ENCODE measurements around the gene STBD1.
"Not testable (repeated sequence)": the region's sequence is repeated elsewhere in the genome, so short reads cannot be mapped to it uniquely, and the experiment has no call there.

The STBD1 gene

DNA sequence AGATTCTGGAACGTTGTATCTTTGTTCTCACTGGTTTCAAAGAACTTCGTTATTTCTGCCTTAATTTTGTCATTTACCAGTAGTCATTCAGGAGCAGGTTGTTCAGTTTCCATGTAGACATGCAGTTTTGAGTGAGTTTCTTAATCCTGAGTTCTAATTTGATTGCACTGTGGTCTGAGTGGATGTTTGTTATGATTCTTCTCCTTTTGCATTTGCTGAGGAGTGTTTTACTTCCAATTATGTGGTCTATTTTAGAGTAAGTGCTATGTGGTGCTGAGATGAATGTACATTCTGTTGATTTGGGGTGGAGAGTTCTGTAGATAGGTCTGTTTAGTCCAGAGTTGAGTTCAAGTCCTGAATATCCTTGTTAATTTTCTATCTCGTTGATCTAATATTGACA, 18.7 kb upstream of the STBD1 start:
- not testable (repeated sequence) for DNase-seq

DNA sequence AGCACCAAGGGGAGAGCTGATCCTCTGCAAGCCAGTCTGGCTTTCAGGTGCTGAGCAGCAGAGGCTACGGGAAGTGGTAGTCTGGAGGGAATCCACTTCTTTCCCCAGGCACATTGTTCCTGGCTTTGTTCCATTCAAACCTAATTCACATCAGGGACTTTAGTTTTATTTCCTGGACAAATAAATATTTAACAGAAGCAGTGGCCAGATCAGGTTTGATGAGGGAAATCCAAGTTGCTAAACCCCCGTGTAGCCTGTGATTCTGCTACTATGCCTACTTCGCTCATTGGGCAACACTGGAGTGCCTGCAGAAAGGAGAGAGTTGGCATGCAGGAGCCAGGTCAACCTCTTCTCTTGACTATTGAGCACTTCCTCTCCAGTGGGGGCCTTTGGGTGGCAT, 13.8 kb upstream of the STBD1 start:
- DNase-seq = no peak

DNA sequence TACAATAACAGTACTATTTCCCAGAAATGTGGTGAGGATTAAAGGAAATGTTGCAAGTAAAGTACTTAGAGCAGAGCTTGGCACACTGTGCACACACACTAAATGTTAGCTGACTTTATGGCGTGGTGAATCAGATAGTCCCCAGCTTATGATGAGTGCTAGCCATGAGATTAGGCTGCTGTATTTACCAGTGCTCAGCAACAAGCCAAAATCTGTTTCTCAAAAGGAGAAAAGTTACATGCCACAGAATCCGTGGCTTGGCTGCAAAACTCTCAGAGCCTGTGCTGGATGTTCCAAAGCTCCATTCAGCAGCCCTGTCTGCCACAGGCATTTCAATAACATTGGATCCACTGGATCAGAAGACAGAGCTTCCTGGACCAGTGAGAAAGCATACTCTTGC, 12.8 kb upstream of the STBD1 start:
- DNase-seq = no peak

DNA sequence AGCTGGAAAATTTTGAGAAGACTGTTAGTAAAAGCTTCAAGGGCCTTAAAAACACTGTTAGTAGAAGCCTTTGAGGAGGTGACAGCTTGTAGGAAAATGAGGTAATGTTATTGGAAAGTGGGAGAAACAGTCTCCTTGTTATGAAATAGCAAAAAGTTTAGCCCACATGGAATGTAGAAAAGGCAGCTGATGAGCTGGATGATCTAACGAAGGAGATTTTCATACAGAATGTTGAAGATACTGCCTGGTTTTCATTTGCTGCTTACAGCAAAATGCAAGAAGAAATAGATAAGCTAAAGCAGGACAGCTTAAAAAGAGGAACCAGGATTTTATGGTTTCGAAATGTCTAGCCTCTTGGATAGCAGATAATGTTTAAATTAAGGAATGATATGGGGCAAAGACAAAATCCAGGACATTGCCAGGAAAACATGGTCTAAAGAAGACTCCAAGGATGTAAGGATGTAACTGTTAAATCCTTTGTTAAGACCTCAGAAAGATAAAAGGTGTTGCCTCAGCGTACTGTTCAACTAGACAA, 10.2 kb upstream of the STBD1 start:
- DNase-seq = no peak

DNA sequence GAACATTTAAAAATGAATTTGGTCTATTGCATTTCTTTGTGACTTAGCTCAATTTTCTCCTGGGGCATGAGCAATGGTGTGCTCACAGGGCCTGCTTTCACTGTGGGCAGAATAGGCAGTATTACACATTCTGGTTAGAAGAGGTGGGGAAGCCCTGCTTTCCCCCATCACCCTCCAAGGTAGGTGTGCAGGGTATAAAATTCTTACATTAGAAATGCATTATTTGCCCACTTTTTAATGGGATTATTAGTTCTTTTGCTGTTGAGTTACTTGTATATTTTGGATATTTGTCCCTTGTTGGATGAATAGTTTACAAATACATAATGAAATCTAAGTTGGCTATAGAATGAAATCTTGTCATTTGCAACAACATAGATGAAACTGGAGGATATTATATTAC, 8.3 kb upstream of the STBD1 start:
- no peak for DNase-seq

DNA sequence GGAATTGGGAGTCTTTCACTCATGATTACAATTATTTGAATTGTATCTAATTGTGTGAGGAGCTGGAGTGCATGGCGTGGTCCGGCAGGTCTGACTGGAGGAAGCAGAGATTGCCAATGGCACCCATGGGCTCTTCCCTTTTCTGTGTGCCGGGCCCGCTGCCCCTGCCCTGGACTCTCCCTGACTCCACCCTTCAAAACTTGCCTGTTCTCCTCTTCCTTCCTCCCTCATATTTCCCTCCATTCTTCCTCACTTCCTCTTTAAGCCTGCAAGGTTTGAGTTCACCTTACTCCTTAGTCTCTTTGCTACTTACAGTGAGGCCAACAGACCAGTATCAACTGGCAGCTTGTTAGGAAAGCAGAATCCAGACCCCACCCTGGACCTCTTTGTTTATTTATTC, 6.5 kb upstream of the STBD1 start:
- DNase-seq = no peak

DNA sequence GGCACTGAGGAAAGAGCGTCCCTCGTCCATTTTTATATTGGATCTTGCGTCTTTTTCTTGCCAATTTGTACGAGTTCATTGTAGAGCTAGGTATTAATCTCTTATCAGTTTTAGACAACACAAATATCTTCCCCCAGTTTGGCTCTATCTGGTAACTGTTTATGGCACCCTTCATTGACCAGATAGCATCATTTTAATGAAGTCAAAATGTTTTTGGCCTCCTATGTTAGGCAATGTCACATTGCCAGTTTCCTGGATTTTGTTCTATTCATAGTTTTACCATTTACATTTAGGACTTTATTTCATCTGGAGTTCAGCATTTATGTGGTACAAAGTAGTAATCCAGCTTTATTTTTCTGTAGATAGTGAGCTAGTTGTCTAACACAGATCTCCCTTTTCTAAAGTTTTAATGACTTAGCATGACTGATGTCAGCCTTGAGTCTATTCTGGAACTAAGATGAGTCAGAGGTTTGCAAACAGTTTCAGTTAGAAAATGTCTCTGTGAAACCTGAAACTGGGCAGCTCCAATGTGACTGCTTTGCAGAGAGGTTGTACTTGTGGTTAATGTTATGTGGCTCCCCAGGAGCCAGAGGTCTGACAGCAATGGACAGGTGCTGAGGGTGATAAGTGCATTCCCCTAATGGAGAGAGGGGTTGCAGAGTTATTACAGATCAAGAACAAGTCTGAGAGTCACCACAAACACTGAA, 5.3 kb upstream of the STBD1 start:
- DNase-seq = no peak

DNA sequence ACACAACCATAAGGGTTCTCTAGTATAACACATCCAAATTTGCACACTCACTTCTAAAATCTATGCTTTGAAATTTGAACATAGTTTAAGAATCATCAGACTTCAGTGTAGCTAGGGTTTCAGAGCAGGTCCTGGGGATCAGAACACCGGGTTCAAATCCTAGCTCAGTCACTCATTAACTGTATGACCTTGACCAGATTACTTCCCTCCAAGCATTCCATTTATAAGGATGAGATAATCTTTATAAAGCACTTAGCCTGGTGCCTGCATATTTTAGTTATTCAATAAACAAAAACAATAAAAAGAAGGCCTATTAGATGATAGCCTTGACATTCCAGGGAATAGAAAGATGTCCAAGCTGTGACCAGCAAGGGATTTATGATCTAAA, 4.8 kb upstream of the STBD1 start:
- DNase-seq = no peak

DNA sequence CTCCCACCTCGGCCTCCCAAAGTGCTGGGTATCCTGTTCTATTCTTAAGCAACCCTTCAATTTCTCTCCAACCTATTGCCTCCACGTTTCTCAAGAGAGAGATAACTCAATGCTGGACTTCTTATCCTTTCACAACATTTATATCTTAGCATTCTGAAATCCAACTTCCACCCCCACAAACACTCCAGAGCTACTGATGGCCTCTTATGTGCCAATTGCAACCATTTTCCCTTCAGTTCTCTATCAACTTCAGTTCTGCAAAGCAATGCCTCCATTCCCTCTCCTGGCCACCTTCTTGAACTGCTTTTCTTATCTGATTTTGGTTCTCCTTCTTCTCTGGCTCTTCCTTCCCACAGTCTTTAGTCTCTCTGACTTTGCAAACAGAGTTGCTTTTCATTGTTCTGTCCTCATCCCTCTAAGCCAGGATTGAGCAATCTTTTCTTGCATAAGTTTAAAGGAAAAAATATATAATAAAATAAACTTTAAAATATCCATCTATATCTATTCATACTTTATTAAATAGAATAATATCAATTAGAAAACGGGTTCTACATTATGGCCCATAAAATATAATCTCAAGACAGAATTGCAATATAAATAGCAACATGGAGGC, 3.6 kb upstream of the STBD1 start:
- DNase-seq = no peak

DNA sequence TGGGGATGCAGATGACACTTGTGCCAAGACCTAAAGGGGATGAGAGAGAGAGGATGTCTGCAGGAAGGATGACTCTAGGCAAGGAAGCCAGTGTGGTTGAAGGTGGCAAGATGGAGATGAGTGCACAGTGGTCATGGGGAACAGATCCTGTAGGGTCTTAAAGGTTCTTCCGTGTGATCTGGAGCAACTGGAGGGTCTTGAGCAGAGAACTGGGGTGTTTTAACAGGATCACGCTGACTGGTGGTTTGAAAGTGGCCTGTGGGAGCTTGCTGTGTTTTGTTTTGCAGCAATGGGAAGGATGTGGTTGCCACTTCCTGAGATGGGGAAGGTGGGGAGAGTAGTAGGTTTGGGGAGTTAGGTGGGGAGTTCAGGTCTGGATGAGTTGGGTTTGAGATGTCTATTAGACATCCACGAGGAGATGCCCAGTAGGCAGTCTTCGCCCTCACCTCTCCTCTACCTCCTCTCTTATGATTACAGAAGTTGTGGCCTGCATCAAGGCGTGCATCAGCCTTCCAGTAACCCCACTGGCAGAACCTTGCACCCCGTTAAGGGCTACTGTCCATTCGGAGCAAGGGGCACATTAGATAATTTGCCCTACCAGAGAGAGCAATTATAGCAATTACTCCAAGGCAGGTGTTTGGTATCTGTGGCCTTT, 1.4 kb upstream of the STBD1 start:
- DNase-seq = no peak

DNA sequence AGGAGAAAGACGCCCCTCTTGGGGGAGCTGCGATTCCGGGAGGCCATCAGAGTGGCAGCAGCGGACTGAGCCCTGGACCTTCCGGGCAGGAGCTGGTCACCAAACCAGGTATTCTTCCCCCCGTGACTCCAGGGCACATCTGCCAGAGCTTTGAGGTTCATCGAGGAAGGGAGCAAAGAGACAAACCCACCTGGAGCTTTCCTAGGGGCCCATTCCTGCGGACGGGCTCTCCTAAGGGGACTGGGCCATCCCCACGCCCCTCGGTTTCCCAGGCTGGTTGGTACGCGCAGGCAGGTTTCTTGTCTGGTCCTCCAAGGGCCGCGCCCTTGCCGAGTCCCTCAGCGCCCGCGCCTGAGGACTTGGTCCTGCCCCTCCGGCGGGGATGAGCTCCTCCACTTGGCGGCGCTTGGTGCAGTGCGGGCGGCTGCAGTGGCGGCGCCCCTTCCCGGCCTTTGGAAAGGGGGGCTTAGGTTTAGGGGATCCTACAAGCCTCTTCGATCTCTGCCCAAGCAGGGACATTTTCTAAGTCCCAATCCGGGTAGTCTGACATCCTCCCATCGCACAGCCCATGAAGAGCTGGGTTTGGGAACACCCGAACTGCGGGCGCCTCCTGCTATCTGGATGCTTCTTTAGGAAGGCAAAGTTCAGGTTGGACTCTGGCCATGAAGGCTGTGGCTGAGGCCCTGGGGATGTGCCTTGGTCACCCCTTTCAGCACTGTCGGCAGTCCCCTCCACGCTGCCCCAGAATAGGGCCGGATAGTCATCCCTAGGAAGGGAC, 538 bp downstream of the STBD1 start:
- peak; percentile 43 for DNase-seq

DNA sequence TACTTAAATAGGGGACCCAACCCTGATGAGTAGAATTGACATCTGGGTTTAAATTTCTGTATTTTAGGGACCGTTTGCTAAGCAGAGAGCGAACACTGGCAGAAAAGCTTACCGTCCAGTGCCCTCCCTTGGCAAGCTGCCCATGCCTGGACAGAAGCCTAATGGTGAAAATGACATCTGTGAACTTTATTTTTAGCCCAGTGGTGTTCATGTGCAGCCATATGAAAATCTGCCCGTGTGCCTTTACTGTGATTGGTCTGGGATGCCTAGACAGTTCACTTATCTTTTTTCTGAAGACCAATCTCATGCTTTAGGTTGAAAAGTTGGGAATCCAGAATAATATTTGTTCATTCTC, 1.1 kb downstream of the STBD1 start:
- DNase-seq = no peak

DNA sequence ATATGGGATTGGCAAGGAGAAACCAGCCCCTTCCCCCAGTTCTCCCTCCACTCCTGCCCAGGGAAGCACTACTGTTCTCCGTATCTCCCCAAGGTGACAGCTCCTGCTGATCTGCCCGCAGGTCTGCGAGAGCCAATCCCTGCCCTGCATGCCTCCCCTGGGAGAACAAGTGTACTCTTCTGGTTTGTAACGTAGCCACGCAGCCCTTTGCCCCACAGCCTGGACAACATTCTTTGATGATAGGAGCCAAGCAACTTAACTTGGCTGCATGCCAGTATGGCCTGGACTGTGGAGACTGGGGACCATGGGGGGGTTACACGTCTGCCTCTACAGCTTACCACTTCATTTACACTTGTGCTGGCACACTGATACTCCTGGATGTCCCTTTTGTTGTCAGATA, 2.0 kb downstream of the STBD1 start:
- no peak for DNase-seq

DNA sequence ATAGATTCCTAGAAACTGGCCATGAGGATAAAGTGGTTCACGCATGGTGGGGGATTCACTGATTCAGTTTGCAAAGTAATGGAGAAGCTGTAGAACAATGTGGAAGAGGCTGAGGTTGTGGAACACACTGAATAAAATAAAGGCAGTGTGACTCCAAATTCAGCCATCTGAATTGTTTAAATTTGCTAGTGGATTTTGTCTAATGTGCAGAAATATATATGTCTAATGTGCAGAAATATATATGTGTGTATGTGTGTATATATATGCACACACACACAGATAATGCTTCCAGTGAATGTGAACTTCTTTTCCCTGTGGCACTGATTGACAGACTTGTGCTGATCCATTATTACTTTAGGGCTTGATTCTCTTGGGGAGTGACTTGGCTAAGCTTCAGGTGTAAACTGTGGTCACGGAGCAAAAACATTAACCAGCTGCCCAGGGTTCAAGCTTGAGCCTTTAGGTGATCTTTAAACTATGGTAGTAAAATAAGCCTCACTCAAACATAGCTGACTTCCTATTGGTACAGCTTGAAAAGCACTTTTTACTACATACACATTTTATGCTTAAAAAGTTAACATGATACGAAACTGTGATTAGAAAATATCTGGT, 3.5 kb downstream of the STBD1 start:
- DNase-seq = no peak

DNA sequence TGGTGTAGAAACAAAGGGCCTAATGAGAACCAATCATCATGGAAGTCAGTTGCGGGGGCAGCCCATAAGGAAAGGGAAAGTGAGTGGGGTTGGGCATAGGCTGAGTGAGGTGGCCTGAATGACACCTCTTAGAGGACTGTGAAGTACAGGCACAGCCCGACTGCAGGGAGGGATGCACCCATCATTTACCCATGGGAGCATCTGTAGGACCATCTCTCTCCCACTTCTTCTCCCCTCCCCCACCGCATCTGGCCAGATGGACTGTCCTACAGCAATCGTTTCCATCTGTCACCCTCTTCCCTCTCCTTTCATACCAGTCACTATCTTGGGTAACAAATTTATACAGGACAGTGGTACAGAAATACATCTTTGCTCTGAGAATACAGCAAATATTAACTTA, 4.2 kb downstream of the STBD1 start:
- no peak for DNase-seq

DNA sequence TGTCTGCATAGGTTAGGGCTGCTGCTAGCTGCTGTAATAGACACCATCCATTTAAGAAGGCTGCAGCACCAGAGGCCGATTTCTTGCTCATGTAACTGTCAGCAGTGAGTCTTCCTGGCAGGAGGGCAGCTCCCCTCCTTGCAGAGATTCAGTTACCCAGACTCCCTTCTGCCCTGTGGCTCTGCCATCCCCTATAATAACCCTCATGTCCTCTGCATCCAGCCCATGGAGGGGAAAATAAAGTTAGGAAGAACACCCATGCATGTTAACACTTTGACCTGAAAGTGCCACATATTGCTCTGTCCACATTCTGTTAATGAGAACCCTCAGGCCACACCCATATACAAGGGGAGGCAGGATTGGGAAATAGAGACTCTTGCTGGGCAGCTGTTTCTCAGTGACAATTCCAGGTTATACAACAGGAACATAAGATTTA, 5.4 kb downstream of the STBD1 start:
- DNase-seq = no peak

DNA sequence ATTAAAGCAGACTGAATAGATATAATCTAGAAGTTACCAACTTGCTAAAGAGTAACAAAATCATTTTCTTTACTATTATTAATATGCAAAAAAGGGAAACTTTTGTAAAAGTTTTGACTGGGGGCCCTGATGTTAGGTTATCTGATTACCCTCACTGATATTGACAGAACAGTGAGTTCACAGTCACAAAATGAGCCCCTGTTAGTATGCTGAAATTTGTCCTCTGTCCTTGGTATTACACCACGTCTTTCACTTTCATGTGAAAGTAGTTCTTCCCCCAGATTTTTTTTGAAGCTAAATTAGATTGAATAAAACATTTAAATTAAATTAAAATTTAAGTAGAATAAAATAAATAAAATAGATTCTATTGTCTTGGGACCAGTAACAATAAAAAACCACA, 5.9 kb downstream of the STBD1 start:
- DNase-seq = no peak

DNA sequence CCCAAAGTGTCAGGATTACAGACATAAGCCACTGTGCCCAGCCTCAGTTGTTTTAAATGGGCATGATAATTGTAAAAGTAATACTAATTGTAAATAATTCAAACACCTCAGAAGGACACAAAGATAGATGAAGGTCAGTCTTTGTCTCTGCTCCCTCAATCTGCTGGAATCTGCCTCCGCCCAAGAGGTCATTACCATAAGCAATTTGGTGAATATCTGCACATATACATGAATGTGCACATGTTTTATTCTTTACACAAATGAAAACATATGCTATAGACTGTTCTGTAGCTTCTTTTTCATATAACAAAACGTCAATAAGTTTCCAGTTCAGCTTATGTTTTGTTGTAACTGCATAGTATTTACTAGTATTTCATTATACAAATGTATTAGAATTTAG, 7.0 kb downstream of the STBD1 start:
- DNase-seq = no peak

DNA sequence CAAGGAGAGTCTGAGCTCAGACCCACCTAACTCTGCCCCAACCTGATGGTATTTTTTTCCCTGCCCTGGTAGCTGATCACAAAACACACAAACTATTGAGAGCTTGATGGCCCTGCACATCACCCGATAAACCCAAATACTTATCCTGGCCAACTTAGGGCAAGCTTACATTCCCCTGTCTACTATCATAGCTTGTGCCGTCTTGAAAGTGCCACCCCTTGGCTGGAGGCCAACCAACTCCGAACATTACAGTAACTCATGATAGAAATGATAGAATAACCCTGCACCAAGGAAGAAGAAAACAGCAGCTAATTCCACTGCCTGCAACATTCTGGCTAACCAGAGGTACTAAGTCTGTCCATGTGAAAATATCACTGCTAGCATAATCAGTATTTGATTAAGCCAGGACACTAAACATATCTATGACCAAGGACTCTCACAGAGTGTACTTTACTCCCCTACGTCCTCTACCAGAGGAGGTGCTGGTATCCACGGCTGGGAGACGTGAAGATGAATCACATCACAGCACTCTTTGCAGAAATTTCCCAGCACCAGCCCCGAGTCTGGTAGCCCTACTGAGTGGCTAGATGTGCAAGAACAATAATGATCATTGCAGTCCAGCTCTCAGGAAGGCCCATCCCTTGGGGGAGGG, 8.9 kb downstream of the STBD1 start:
- DNase-seq = no peak

DNA sequence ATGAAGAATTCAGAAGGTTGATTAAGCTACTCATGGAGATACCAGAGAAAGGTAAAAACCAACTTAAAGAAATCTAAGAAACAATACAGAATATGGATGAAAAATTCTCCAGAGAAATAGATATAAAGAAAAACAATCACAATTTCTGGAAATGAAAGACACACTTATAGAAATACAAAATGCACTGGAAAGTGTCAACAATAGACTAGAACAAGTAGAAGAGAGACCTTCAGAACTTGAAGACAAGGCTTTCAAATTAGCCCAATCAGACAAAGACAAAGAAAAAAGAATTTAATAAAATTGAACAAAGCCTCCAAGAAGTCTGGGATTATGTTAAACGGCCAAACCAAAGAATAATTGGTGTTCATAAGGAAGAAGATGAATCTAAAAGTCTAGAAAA, 9.6 kb downstream of the STBD1 start:
- no peak for DNase-seq

DNA sequence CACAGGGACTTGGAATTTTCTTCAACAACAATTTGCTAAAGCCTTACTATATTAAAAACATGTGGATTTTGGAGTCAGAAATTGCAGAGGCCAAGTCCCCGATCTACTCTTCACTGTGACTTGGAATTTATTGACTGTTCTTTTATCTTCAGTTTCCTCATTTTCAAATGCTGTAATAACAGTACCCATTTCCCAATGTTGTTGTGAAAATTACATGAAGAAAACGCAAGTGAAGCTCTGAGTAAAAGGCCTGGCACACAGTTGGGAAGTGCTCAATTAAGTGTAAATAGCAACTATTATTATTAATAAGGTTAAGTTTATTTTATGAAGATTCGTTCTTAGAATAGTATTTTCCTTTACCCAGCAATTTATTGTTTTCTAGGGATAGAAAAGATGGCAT, 15.7 kb downstream of the STBD1 start:
- no peak for DNase-seq

DNA sequence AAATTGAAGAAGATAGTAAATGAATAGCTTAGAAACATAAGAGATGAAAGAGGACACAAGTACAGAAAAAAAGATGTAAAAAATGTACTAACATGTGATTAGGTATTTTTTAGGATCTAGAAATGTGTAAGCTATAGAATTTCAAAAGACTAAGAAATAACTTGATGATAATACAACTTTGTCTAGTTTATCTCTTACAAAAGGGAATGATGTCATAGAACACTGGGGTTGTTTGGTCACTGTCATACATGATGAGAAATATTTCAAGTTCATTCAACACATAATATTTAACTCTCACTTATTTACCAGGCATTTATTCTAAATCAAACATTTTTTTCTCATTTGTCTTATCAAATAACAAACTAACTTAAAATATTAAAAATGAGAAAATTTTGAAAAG, 18.5 kb downstream of the STBD1 start:
- no peak for DNase-seq

DNA sequence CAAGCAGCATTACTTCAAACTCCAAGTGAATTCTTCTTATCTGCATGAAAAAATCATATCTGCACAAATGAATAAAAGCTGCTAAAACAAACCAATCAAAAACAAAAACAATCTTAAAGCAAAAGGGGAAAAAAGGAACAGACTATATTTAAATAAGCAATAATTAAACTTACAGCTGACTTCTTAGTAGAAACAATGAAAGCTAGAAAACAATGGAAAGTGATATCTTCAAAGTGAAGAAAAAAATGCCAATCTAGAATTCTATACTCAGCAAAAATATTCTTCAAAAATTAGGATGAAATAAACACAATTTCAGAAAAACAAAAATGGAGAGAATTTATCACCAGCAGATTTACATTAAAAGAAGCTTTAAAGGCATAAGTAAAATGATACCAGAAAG, 20.0 kb downstream of the STBD1 start:
- DNase-seq = no peak
